Raji (cell line): Measurements from ENCODE around the gene CCL5.

Experiments used
- POLR2A ChIP-seq: IDR thresholded peaks from 2 replicates; pipeline ENCODE4 v1.6.1; 2011; ENCODE audit warnings: low read depth, low read length, control low read depth; ENCODE audit not compliant: insufficient read depth

The CCL5 gene

GRCh38 chr17:35889818-35890773, 9.9 kb upstream of the CCL5 start:
- no peak for TF ChIP-seq POLR2A

- no peak for TF ChIP-seq POLR2A
Measured at GRCh38 chr17:35889241-35889640, 9.1 kb upstream of the CCL5 start.

DNA sequence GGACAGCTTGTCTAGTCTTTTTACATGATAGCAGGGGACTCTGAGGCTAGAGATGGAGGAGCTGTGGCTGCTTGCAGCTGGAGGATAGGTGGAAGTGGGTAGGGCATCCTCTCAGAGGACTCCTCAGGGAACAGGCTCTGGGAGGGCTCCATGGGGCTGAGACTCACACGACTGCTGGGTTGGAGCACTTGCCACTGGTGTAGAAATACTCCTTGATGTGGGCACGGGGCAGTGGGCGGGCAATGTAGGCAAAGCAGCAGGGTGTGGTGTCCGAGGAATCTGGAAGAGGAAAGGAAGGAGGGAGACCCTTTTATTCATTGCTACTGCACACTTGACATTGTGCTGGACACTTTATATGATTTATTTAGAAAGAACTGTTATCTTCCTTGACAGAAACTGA, 1.8 kb downstream of the CCL5 start:
- TF ChIP-seq POLR2A, result no peak

DNA sequence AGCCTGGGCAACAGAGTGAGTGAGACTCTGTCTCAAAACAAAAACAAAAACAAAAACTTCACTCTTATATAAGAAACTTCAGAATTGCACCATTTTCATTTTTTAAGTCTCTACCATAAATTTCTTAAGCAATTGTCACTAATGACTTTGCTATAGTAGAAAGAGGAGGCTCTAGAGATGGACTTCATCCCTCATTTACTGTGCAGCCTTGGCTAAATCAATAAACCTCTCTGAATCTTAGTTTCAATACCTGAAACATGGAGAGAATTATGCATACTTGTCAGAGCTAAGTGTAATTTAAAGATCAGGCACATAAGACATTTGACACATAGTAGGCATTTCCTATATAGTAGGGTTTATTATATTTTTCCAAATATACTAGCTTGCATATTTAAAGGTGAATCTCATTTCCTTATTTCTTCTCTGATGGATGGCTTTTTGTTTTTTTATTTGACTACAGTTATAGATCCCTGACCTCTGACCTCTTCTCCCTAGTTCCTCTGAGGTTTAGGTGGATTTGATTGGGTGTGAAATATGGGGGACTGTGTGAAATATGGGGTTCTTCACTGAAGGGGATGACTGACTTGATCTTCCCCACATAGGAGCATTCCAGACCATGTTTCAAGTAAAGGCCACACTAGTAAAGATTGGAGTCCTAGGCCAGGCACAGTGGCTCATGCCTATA, 2.7 kb downstream of the CCL5 start:
- TF ChIP-seq POLR2A, result no peak

DNA sequence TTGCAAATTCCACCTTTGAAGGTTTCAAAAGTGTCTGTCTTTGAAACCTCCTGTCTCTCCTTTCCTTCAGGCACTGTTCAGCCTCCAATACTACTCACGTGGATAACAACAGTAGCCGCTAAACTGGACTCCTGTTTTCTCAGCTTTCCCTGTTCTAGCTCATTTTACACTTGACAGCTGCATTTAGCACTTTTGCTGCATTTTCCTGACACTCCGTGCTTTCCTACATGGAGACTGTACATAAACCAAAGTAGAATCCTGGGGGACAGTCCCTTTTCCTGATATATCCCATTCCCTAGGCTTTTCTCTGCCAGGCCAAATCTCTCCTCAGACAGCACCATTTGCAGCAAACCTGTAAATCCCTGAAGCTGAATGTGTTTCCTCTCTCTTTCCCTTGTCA, 3.6 kb downstream of the CCL5 start:
- no peak for TF ChIP-seq POLR2A

GRCh38 chr17:35875800-35876139, 4.4 kb downstream of the CCL5 start:
- no peak for TF ChIP-seq POLR2A

GRCh38 chr17:35875072-35875799, 4.9 kb downstream of the CCL5 start:
- TF ChIP-seq POLR2A, result no peak

DNA sequence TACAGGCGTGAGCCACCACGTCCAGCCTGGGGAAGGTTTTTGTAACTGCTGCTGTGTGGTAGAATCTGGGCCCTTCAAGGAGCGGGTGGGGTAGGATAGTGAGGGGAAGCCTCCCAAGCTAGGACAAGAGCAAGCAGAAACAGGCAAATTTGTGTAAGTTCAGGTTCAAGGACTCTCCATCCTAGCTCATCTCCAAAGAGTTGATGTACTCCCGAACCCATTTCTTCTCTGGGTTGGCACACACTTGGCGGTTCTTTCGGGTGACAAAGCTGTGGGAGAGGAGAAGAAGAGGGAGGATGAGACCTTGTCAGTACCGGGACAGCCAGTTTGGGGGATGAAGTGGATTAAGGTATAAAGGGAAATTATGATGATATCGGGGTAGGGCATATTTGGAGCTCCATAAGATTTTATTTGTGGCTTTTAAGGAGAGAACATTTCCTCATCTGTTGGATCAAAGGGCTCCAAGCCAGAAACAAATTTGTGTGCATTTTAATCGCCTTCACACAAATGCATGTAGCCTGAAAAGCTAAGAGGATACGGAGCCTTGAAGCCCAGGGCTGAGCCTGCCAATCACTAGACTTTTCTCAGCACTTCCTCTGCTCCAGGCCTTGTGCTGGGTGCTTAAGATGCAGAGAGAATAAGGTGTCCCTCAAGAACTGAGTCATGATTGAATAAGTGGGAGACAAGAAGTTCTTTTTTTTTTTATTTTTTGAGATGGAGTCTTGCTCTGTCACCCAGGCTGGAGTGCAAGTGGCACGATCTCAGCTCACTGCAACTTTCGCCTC, 7.8 kb downstream of the CCL5 start:
- no peak for TF ChIP-seq POLR2A

- no peak for TF ChIP-seq POLR2A
Measured at GRCh38 chr17:35870906-35871819, 9.0 kb downstream of the CCL5 start.

- TF ChIP-seq POLR2A, result no peak
Measured at GRCh38 chr17:35868737-35869136, 11.4 kb downstream of the CCL5 start, which contains the start of gene HEATR9. HEATR9 (minus strand) TSS chr17:35868891; CDS start chr17:35868742, 149 bp downstream.

DNA sequence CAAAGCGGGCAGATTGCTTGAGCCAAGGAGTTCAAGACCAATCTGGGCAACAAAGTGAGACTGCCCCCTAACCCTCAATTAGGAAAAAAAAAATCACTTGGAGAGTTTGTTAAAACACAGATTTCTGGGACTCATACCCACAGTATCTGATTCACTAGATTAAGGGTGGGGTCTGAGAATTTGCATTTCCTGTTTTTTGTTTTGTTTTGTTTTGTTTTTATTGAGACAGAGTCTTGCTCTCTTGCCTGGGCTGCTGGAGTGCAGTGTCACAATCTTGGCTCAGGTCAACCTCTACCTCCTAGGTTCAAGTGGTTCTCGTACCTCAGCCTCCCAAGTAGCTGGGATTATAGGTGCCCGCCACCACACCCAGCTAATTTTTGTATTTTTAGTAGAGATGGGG, 12.6 kb downstream of the CCL5 start:
- TF ChIP-seq POLR2A, result no peak

- no peak for TF ChIP-seq POLR2A
Measured at GRCh38 chr17:35866341-35866950, 13.7 kb downstream of the CCL5 start.

DNA sequence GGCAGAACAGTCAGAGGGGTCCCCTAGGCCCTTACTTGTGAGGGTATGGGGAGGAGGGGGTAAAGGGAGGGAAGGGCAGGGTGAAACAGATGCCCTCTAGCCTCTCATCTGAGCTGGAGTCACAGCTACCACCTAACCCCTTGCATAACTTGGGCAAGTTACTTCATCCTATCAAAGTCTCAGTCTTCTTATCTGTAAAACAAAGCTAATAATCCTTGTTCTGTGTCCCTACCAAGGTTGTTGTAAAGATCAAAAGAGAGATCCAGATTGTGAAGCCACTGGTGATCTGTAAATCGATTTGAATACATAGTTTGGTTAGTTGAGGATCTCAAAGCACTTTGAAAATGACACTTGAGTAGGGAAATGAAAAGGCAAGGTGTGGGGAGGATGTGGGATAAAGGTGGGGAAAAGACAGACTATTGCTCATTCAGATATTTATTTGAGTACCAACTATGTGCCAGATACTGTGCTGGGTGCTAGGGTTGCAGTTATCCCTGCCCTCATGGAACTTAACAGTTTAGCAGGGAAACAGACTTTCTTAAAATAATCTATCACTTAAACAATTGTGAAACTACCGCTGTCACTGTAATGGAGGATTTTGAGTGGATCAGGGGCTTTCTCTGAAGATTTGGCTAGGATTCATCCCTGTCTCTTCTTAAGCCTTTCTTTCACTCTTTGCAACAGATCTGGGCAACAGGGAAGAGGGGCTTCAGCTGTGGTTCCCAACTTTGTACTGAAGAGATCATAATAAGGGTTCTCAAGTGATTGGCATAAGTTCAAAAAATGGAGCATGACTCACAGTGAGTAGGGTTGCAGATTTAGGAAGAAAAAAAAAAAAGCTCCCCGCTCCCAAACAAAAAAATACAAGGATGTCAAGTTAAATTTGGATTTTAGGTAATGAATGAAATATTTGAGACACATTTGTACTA, 14.5 kb downstream of the CCL5 start:
- TF ChIP-seq POLR2A, result no peak

- TF ChIP-seq POLR2A, result no peak
Measured at GRCh38 chr17:35864853-35865252, 15.3 kb downstream of the CCL5 start.
